ENCODE data around the gene CELF4.

The CELF4 gene

GRCh38 chr18:37539236-37539635, 26.4 kb downstream of the CELF4 start:
- WGBS (ENCODE audit: insufficient coverage, insufficient read length): no CpG with 5 or more reads among the region's 4 CpGs
- Histone ChIP-seq H3K4me3 (ENCODE audit: low read length) (no peak overlapping the region), H3K36me3 (ENCODE audit: control insufficient read depth, insufficient read depth, low read length) (no peaks in the 10 kb centered on the region), H3K4me1 (ENCODE audit: control insufficient read depth, insufficient read depth, low read length) (peaks cover 15% of the 10 kb centered on the region), H3K9me3 (ENCODE audit: control insufficient read depth, insufficient read depth, low read length) (no peaks in the 10 kb centered on the region), H3K27me3 (ENCODE audit: control insufficient read depth, insufficient read depth, low read length) (no peaks in the 10 kb centered on the region), H3K27ac (ENCODE audit: low read length) (no peak overlapping the region)
- DNase-seq (ENCODE audit: low read depth, low spot score): no peak

- H3K4me3 ChIP-seq (ENCODE audit: low read length): peak overlapping the region; percentile 14; the same call in 1 of the 2 replicates
- H3K36me3 ChIP-seq (ENCODE audit: control insufficient read depth, insufficient read depth, low read length): no peaks in the 10 kb centered on the region
- peaks cover 19% of the 10 kb centered on the region for H3K4me1 ChIP-seq (ENCODE audit: control insufficient read depth, insufficient read depth, low read length)
- WGBS (ENCODE audit: insufficient coverage, insufficient read length): no CpG with 5 or more reads among the region's 17 CpGs
- H3K27me3 ChIP-seq (ENCODE audit: control insufficient read depth, insufficient read depth, low read length): no peaks in the 10 kb centered on the region
- DNase-seq (ENCODE audit: low read depth, low spot score): no peak
- no peaks in the 10 kb centered on the region for H3K9me3 ChIP-seq (ENCODE audit: control insufficient read depth, insufficient read depth, low read length)
- no peak overlapping the region for H3K27ac ChIP-seq (ENCODE audit: low read length)
Observed at GRCh38 chr18:37538526-37539205, 26.9 kb downstream of the CELF4 start.

GRCh38 chr18:37537868-37538525, 27.6 kb downstream of the CELF4 start:
- DNase-seq (ENCODE audit: low read depth, low spot score): no peak
- no peak overlapping the region for H3K4me3 ChIP-seq (ENCODE audit: low read length)
- no peaks in the 10 kb centered on the region for H3K9me3 ChIP-seq (ENCODE audit: control insufficient read depth, insufficient read depth, low read length)
- H3K36me3 ChIP-seq (ENCODE audit: control insufficient read depth, insufficient read depth, low read length): no peaks in the 10 kb centered on the region
- no CpG with 5 or more reads among the region's 23 CpGs for WGBS (ENCODE audit: insufficient coverage, insufficient read length)
- no peak overlapping the region for H3K27ac ChIP-seq (ENCODE audit: low read length)
- no peaks in the 10 kb centered on the region for H3K27me3 ChIP-seq (ENCODE audit: control insufficient read depth, insufficient read depth, low read length)
- peaks cover 19% of the 10 kb centered on the region for H3K4me1 ChIP-seq (ENCODE audit: control insufficient read depth, insufficient read depth, low read length)

- Histone ChIP-seq H3K36me3 (ENCODE audit: control insufficient read depth, insufficient read depth, low read length) (no peaks in the 10 kb centered on the region), H3K9me3 (ENCODE audit: control insufficient read depth, insufficient read depth, low read length) (no peaks in the 10 kb centered on the region), H3K27me3 (ENCODE audit: control insufficient read depth, insufficient read depth, low read length) (no peaks in the 10 kb centered on the region), H3K4me1 (ENCODE audit: control insufficient read depth, insufficient read depth, low read length) (peaks cover 19% of the 10 kb centered on the region), H3K4me3 (ENCODE audit: low read length) (no peak overlapping the region), H3K27ac (ENCODE audit: low read length) (no peak overlapping the region)
- WGBS (ENCODE audit: insufficient coverage, insufficient read length): no CpG with 5 or more reads among the region's 9 CpGs
- no peak for DNase-seq (ENCODE audit: low read depth, low spot score)
Observed at GRCh38 chr18:37536656-37537055, 28.9 kb downstream of the CELF4 start.

GRCh38 chr18:37535968-37536367, 29.6 kb downstream of the CELF4 start:
- no peaks in the 10 kb centered on the region for H3K27me3 ChIP-seq (ENCODE audit: control insufficient read depth, insufficient read depth, low read length)
- no peak for DNase-seq (ENCODE audit: low read depth, low spot score)
- H3K4me3 ChIP-seq (ENCODE audit: low read length): no peak overlapping the region
- no CpG with 5 or more reads among the region's 4 CpGs for WGBS (ENCODE audit: insufficient coverage, insufficient read length)
- no peak overlapping the region for H3K27ac ChIP-seq (ENCODE audit: low read length)
- H3K9me3 ChIP-seq (ENCODE audit: control insufficient read depth, insufficient read depth, low read length): no peaks in the 10 kb centered on the region
- H3K4me1 ChIP-seq (ENCODE audit: control insufficient read depth, insufficient read depth, low read length): peaks cover 19% of the 10 kb centered on the region
- H3K36me3 ChIP-seq (ENCODE audit: control insufficient read depth, insufficient read depth, low read length): no peaks in the 10 kb centered on the region

- DNase-seq (ENCODE audit: low read depth, low spot score): no peak
- no peaks in the 10 kb centered on the region for H3K9me3 ChIP-seq (ENCODE audit: control insufficient read depth, insufficient read depth, low read length)
- no CpG with 5 or more reads among the region's 9 CpGs for WGBS (ENCODE audit: insufficient coverage, insufficient read length)
- peaks cover 19% of the 10 kb centered on the region for H3K4me1 ChIP-seq (ENCODE audit: control insufficient read depth, insufficient read depth, low read length)
- H3K36me3 ChIP-seq (ENCODE audit: control insufficient read depth, insufficient read depth, low read length): no peaks in the 10 kb centered on the region
- no peak overlapping the region for H3K4me3 ChIP-seq (ENCODE audit: low read length)
- no peak overlapping the region for H3K27ac ChIP-seq (ENCODE audit: low read length)
- no peaks in the 10 kb centered on the region for H3K27me3 ChIP-seq (ENCODE audit: control insufficient read depth, insufficient read depth, low read length)
Observed at GRCh38 chr18:37534627-37535026, 31.0 kb downstream of the CELF4 start.

GRCh38 chr18:37533647-37534584, 31.7 kb downstream of the CELF4 start:
- Histone ChIP-seq H3K4me1 (ENCODE audit: control insufficient read depth, insufficient read depth, low read length) (peaks cover 16% of the 10 kb centered on the region), H3K27ac (ENCODE audit: low read length) (no peak overlapping the region), H3K27me3 (ENCODE audit: control insufficient read depth, insufficient read depth, low read length) (no peaks in the 10 kb centered on the region), H3K36me3 (ENCODE audit: control insufficient read depth, insufficient read depth, low read length) (no peaks in the 10 kb centered on the region), H3K9me3 (ENCODE audit: control insufficient read depth, insufficient read depth, low read length) (no peaks in the 10 kb centered on the region), H3K4me3 (ENCODE audit: low read length) (no peak overlapping the region)
- no CpG with 5 or more reads among the region's 22 CpGs for WGBS (ENCODE audit: insufficient coverage, insufficient read length)
- no peak for DNase-seq (ENCODE audit: low read depth, low spot score)

GRCh38 chr18:37532917-37533316, 32.7 kb downstream of the CELF4 start:
- WGBS (ENCODE audit: insufficient coverage, insufficient read length): no CpG with 5 or more reads among the region's 9 CpGs
- no peaks in the 10 kb centered on the region for H3K9me3 ChIP-seq (ENCODE audit: control insufficient read depth, insufficient read depth, low read length)
- no peak overlapping the region for H3K4me3 ChIP-seq (ENCODE audit: low read length)
- no peaks in the 10 kb centered on the region for H3K27me3 ChIP-seq (ENCODE audit: control insufficient read depth, insufficient read depth, low read length)
- no peak for DNase-seq (ENCODE audit: low read depth, low spot score)
- H3K27ac ChIP-seq (ENCODE audit: low read length): no peak overlapping the region
- H3K36me3 ChIP-seq (ENCODE audit: control insufficient read depth, insufficient read depth, low read length): no peaks in the 10 kb centered on the region
- H3K4me1 ChIP-seq (ENCODE audit: control insufficient read depth, insufficient read depth, low read length): peaks cover 7% of the 10 kb centered on the region

- Histone ChIP-seq H3K27me3 (ENCODE audit: control insufficient read depth, insufficient read depth, low read length) (no peaks in the 10 kb centered on the region), H3K4me1 (ENCODE audit: control insufficient read depth, insufficient read depth, low read length) (peaks cover 11% of the 10 kb centered on the region)
- DNase-seq (ENCODE audit: low read depth, low spot score): no peak
Observed at GRCh38 chr18:37529863-37530262, 35.7 kb downstream of the CELF4 start.

GRCh38 chr18:37529296-37529695, 36.3 kb downstream of the CELF4 start:
- no peak for DNase-seq (ENCODE audit: low read depth, low spot score)
- H3K4me1 ChIP-seq (ENCODE audit: control insufficient read depth, insufficient read depth, low read length): peaks cover 9% of the 10 kb centered on the region; the same call in 1 of the 2 replicates
- H3K9me3 ChIP-seq (ENCODE audit: control insufficient read depth, insufficient read depth, low read length): no peaks in the 10 kb centered on the region
- WGBS (ENCODE audit: insufficient coverage, insufficient read length): no CpG with 5 or more reads among the region's 6 CpGs
- no peak overlapping the region for H3K4me3 ChIP-seq (ENCODE audit: low read length)
- H3K36me3 ChIP-seq (ENCODE audit: control insufficient read depth, insufficient read depth, low read length): no peaks in the 10 kb centered on the region
- no peak overlapping the region for H3K27ac ChIP-seq (ENCODE audit: low read length)
- H3K27me3 ChIP-seq (ENCODE audit: control insufficient read depth, insufficient read depth, low read length): no peaks in the 10 kb centered on the region

More at GRCh38 chr18:37529863-37530262, 35.7 kb downstream of the CELF4 start:
- H3K9me3 ChIP-seq (ENCODE audit: control insufficient read depth, insufficient read depth, low read length): no peaks in the 10 kb centered on the region
- whole genome bisulfite sequencing (ENCODE audit: insufficient coverage, insufficient read length): no CpG with 5 or more reads among the region's 4 CpGs
- no peak overlapping the region for H3K4me3 ChIP-seq (ENCODE audit: low read length)
- no peak overlapping the region for H3K27ac ChIP-seq (ENCODE audit: low read length)
- no peaks in the 10 kb centered on the region for H3K36me3 ChIP-seq (ENCODE audit: control insufficient read depth, insufficient read depth, low read length)
